Superior temporal gyrus (tissue), 1 donor: ENCODE data around the gene CD34.

Experiments used
- DNase-seq: peaks from one replicate; pipeline ENCODE4 v3.0.0-alpha.2; 2016; ENCODE audit errors: extremely low spot score

CD34 gene

DNA sequence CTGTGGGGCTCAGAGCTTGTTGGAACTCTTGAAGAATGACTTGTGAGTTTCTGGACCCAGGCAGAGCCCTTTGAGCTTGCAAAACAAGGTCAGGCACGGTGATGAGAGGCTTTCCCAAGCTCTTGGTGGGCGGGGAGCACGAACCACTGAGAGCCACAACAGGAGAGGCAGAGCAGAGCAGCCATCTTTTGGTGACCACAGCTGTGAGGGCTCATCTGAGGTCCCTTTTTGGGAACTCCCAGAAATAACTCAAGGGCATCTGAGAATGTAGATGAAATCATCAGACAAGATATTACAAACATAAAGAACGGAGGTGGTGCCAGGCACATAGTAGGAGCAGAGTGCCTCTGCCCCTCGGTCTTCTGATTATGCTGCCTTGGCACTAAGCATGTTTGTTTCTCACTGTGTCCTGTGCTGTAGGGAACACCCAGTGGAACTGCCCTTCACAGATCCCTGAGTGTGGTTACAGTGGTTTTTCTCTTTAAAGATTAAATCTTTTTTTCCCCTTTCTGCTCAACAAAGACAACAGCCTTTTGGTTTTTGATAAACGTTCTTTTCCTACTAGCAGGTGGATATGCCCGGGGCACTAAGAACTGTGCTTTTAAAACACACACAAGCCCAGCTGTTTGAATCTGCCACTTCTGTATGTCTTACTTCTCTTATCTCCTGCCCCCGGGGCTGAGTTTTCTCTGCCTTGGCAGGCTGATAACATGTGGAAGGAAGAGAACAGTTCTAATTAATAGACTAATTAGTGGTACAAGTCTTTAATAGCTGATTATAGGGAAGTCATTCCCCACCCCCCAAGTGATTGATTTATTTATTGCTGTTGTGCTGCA is 37.7 kb downstream of the CD34 start:
- DNase-seq = no peak

GRCh38 chr1:207872621-207873020 is 38.3 kb downstream of the CD34 start:
- DNase-seq = no peak

DNA sequence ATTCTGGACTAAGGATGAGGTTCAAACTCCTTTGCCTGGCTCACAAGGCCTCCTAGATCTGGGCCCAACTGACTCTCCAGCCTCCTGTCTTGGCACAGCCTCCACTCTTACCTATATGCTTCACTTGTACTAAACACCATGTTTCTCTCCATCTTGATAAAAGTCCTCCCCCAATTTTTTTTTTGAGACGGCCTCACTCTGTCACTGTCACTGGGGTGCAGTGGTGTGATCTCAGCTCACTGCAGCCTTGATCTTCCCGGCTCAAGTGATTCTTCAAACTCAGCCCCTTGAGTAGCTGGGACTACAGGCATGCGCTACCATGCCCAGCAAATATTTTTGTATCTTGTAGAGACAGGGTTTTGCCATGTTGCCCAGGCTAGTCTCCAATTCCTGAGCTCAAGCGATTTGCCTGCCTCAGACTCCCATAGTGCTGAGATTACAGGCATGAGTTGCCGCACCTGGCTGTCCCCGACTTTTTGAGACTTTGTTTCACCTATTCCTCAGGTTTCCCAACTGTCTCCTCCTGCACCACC is 39.7 kb downstream of the CD34 start:
- no peak for DNase-seq

DNA sequence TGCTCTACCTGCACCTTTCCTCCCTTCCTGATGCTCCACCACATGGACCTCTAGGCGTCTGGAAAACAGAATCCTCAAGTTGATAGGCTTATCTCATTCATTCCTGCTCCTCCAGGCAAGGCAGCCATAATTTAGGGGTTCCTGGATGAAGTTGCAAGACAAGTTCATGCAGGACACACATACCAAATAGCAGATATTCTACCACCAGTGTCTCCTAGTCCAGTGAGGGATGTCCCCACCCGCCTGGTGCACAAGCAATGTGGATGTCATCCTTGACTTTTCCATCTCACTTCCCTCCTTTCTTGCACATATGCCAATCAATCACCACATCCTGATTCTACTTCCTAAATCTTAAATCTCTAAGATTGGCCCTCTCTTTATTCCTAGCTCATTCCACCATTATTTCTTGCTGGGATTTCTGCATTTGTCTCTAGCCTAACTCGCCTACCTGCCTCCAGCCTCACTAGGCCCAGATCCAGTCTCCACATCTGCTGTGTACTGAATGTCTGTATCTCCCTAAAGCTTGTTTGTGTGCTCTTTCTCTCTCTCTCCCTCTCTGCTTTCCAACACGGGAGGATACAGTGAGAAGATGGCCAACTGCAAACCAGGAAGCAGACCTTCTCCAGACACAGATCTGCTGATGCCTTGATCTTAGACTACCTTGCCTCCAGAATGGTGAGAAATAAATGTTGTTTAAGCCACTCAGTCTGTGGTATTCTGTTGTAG is 40.5 kb downstream of the CD34 start:
- no peak for DNase-seq

DNA sequence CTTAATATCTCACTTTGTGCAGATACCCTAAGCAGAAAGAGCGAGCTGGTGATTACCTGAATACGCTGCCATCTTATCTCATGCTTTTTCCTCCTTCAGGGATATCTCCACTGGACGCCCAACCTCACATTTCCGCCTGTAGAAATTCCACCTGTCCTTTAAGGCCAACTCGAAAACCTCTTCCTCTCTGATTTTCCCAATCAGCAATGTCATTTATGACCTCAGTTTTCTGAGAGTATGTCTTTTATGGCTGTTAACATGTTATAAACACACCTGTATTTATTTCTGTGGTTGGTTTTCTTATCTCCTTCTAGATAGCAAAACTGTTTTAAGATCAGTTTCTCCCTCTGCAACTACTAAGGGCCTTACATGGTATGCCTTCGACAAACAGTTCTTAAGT is 41.1 kb downstream of the CD34 start:
- DNase-seq = no peak

GRCh38 chr1:207868774-207869721 is 41.9 kb downstream of the CD34 start:
- peak; percentile 84 for DNase-seq

- no peak for DNase-seq
Observed at GRCh38 chr1:207868251-207868773, 42.6 kb downstream of the CD34 start.

DNA sequence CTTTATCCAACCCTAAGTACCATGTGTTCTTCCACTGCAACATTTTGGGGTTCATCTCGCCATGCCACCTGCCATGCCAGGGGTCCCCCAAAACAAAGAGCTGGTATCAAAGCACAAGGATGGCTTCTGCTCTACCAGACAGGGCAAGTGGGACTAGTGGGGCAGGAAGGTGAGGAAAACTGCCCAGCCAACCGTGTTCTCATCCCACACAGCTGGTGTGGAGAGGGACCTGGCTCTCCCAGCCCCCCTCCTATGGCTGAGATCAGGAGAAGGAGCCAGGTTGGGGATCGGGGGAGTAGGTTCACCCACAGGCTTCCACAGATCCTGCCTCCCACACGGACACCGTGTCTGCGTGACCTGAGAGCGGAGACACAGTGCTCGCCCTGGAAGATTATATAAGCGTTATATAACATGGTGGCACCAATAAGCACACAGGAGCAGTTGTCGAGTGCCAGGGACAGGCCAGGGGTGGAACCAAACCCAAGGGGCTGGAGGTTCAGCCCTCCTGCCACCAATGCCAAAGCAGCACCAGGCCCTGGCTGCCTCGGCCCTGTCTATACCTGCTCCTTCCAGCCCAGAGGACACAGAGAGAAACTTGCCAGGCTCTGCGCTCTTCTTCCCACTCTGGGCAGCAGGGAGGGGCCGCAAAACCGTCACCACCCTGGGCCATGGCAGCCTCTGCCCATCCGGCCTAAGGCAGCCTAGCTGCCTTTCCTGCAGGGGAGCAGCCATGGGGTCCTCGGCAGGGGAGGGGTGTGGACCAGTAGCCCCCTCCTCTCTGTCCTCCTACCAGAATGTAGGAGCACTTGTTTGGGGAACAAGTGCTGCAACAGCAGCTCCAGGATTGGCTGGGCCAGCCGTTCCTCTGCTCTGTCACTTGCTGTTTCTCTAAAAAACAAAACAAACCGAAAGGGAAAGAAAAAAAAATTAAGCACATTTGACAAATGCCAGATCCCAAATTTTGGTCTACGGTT is 43.5 kb downstream of the CD34 start:
- no peak for DNase-seq

DNA sequence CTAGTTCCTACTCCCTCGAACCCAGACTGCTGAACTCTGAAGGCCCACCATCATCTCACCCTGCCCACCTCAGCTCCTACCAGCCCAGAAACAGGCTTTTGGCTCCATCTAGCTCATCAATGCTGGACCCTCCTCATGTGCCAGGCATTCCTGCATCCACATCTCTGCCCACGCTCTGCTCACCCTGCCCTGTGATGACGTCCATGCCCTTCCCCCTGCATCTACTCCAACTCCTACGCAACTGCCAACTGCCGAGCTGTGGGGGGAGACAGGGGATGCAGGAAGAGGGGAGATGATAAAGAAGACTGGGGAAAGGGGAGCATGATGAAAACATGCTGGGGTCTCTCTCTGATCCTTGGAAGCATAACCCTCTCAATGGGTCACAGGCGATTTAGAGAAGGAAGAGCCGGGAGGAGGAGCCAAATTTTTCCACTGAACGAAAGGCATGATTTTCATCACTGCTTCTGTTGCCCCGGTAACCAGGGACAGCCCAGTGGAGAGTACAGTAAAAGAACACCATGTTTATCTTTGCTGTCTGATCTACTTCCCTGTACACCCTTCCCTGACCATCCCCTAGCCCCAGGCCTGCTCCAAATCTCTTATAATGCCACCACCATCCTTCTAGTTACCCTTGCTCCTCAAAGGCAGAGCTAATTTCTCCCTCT is 44.3 kb downstream of the CD34 start:
- DNase-seq = peak; percentile 76

- DNase-seq = no peak
Observed at GRCh38 chr1:207863893-207864535, 46.9 kb downstream of the CD34 start.

DNA sequence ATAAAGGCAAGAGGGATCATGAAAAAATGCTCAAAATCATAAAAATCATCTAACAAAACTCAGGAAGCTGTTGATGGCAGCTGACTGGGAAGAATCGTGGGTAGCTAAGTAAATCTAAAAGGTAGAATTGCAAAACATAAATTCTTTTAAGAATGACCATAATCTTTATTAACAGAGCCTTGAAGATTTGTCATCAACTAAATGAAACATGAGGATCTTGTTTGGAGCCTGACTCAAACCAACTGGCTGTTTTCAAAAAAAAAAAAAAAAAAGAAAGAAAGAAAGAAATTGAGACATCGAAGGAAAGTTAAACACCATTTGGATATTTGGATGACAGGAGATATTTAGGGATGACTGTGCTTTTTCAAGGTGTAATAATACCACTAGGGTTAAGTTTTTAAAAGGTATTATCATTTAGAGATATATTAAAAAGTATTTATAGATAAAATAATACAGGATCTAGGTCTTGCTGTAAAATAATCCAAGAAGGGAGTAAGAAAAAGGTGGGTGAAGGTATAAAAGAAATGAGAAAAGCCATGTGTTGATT is 48.6 kb downstream of the CD34 start:
- DNase-seq = no peak

DNA sequence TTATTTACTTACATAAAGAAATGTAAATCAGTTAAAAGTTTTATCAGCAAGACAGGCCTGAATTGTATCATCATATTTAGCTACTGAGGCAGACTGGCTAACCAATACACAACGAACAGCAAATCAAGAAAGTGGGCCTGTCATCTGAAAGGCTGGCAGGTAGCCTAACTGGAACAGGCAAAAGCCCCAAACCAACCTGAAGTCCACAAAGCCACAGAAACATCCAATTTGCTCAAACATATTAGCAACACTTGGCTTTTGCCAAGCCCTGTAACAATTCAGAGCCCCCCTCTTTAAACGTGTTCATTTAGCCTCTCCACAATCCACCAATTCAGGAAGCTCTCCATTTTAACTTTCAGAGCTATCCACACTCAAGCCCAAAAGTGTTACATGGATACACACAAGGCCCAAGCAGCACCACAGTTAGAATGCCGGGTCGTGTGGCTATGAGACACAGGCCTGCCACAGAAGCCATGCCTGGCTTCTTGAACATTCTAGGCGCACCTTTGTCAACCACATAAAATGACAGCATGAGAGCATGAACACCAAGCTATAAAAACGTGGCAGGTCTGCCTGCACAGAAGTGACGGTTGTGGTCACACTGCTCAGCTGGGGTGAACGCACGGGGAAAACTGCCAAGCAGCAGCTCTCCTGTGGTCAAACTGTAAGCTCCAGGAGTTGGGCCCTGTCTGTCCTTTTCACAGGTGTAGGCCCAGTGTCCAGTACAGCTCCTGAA is 49.3 kb downstream of the CD34 start:
- no peak for DNase-seq

DNA sequence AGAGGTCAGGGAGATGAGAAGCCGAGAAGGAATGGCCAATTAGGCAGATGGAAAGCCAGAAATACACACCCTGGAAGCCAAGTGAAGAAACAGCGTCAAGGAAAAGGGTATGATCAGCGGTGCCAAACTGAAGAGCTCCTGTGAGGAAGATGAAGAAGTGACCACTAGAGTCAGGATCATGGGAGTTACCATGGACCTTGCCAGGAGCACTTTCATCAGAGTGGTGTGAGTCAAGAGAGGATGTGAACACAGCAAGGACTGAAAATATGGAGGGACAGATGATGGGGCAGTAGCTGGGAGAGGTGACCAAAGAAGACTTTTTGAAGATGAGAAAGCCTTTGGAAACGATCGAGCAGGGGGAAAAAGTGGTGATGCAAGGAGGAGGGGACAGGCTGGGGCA is 50.4 kb downstream of the CD34 start:
- no peak for DNase-seq

GRCh38 chr1:207858806-207859205 is 52.1 kb downstream of the CD34 start:
- DNase-seq = no peak

- no peak for DNase-seq
Observed at GRCh38 chr1:207858281-207858680, 52.6 kb downstream of the CD34 start.

DNA sequence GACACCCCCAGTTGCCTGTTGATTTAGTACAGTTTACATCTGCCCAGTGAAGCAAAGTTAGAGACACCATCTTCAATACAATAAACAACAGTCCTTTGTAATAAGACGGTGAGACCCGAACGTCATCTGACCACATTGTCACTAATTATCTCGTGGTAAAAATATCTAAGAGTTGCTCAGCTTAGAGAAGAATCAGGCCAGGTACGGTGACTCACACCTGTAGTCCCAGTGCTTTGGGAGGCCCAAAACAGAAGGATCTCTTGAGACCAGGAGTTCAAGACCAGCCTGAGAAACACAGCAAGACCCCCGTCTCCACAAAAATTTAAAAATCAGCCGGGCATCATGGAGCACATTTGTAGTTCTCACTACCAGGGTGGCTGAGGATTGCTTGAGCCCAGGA is 53.5 kb downstream of the CD34 start:
- no peak for DNase-seq

DNA sequence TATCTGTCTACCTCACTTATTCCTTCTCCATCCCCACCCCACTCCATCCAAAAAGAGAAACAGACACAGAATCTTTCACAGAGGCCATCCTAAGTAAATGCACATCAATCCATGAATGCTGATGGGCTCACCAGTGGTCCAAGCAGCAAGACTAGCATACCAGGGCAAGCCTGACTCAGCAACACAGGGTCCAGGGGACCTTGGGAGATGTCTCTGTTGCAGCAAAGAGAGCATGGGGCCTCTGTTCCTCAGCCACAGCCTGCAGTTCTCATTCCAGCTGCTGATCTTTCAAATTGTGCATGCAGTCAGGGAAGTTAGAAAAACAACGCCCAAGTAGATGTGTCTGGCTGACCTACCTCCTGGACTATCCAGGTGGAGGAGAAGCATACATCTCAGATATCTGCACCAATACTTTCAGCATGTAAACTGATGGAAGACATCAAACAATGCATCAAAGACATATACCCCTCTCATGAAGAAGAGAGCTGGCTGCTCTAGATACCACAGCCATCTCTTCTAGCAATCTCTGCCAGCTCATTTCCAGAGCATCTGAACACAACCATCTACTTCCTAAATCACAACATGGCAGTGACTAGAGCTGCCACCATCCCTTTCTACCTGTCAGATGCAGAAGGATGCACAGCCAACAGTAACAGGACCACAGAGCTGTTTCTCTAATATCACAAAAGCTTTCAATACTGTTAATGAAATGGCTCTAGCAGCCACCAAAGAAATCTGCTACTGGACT is 54.5 kb downstream of the CD34 start:
- no peak for DNase-seq

DNA sequence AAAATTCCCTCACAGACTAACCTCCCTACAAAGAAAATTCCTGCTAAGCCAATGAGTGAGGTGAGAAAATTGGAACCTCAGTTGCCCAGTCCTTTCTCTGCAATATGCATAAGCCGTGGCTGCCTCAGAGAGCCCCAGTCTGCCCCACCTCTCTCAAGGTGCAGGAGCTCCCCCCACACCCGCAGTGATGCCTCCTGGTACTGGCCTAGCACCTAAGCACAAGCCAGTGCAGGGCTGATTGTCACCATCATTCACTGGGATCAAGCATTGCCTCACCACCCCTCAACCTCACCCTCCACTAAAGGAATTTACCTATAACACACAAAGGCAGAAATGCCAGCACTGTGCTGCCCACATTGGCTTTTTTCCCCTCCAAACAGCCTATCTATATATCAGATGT is 56.9 kb downstream of the CD34 start:
- no peak for DNase-seq
